ENCODE results near the gene EIF6.

DNA sequence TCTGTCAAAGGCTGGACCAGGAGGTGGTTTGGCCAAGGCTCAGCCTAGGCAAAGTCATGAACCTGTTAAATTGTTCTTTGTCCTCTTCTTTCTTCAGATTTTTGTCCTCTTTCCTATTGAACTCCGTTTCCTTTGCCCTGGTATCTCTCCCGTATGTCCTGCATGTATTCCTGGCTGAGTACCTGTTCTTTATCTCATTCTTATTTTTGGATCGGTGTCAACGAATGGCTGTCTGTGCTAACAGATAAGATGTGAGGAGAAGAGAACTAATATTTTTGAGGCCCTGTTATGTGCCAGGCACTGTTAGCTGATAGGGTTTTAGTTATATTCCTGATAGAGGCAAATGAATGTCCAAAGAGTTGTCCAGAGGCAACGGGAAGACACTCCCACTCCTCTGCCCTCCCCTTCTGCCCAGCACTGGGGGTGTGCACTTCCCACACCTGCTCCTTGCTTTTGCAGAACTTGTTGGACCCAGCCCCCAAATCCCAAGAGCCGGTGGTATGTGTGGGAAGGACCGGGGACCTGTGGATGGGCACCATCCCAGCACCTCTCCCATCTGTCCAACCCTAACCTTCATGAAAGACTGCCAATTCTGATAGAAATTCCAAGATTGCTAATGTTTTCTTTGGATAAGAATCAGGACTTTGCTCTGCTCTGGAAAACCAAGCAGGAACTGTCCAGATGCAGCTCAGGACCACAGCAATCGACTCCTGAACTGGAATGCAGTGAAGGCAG, 27.2 kb downstream of the EIF6 start:
- TF ChIP-seq, protein P1, sequence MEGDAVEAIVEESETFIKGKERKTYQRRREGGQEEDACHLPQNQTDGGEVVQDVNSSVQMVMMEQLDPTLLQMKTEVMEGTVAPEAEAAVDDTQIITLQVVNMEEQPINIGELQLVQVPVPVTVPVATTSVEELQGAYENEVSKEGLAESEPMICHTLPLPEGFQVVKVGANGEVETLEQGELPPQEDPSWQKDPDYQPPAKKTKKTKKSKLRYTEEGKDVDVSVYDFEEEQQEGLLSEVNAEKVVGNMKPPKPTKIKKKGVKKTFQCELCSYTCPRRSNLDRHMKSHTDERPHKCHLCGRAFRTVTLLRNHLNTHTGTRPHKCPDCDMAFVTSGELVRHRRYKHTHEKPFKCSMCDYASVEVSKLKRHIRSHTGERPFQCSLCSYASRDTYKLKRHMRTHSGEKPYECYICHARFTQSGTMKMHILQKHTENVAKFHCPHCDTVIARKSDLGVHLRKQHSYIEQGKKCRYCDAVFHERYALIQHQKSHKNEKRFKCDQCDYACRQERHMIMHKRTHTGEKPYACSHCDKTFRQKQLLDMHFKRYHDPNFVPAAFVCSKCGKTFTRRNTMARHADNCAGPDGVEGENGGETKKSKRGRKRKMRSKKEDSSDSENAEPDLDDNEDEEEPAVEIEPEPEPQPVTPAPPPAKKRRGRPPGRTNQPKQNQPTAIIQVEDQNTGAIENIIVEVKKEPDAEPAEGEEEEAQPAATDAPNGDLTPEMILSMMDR (conservative IDR thresholded peaks at IDR 0.05; ENCODE audit: low read length) = no peak
- TF ChIP-seq EZH2phosphoT487 (IDR thresholded peaks at IDR 0.05; ENCODE audit: borderline replicate concordance, low read depth, low read length) = no peak
